Raji (cell line): ENCODE measurements around the gene FKBP4.
A peak's percentile ranks its signal among the peaks of the same experiment; 100 is the strongest.

Experiments
- POLR2A ChIP-seq: IDR thresholded peaks from 2 replicates; pipeline ENCODE4 v1.6.1; 2011; ENCODE audit warnings: low read depth, low read length, control low read depth; ENCODE audit not compliant: insufficient read depth

Gene FKBP4

GRCh38 chr12:2769866-2770533 is 24.8 kb upstream of the FKBP4 start:
- no peak for TF ChIP-seq POLR2A

DNA sequence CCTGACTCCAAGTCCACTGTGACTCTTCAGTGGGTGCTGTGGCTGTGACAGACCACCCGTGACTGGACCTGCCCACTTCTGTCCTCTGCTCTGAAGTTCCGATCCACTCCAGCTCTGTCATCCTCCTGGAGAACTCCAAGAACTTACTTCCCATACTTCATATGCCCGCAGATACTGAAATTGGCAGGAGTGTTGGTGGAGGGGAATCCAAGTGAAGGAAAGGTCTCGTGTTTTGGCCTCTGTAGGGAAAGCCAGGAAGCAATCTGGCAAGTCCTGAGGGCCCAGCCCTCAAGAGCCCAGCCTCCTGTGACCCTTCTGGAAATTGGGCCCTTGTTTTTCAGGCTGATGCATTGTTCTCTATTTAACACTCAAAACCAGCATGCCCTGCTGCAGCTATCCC is 22.4 kb upstream of the FKBP4 start:
- TF ChIP-seq POLR2A = no peak

GRCh38 chr12:2773199-2773875 is 21.4 kb upstream of the FKBP4 start:
- no peak for TF ChIP-seq POLR2A

DNA sequence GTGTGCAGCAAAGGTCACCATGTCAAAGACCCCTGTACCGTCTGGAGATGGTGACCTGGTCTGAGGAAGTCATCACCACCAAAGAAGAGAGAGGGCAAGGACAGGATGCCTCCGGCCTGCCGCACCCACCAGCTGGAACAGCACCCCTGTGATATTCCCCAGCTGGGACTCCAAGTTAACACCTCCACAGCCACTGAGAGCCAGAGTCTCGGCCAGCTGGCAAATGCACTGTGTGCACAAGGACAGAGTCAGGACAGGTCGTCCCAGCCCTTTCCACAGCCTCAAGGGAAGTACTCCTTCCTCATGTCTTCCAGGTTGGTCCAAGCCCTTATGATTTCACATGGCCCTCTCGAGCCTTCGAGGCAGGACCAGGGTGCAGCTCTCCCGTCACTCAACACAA is 19.3 kb upstream of the FKBP4 start:
- no peak for TF ChIP-seq POLR2A

GRCh38 chr12:2776129-2776806 is 18.5 kb upstream of the FKBP4 start:
- TF ChIP-seq POLR2A = no peak

GRCh38 chr12:2779281-2779680 is 15.5 kb upstream of the FKBP4 start:
- TF ChIP-seq POLR2A = no peak

DNA sequence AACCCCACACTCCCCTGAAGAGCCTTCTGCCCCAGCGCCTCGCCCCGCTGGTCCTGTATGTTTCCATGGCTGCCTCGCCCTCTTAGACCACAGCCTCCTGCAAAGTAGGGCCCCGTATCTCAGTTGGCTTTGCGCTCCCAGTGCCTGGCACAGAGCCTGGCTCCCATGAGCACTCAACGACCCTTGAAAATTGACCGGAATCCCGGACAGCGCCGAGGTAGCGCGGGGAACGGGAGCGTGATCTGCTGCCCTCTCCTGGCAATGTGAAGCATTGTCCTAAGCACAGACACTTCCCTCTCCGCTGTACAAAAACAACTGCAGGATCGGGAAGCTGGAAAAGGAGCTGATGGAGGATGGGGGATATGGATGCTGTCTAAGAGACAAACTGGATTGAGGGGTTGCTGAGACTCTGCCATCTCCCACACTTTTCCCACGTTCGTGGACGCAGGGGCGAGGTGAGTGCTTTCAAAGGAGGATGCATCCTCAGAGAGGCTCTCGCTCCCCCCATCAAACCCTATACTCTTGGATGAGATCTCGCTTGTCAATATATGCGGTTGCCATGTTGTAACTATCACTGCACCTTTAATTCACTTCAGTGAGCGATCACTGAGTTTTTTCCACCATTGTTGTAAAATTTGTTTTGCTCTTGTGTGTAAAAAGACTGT is 10.7 kb upstream of the FKBP4 start:
- TF ChIP-seq POLR2A = no peak

DNA sequence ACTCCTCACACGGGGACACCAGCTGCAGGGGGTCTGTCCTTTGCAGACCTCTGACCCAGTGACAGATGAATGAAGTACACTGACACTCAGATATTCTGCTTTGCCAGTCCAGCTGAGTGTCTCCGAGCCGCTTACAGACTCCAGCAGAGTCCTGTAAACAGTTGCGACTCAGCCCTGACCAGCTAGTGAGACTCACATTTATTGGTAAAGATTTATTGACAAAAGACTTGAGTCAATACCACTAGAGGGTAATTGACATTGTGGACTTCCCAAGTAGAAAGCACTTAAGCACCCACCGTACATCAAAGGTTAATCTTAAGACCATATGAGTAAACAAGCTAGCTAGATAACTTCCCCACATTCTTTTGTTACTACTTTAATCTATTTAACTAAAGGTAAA is 9.8 kb upstream of the FKBP4 start:
- no peak for TF ChIP-seq POLR2A

DNA sequence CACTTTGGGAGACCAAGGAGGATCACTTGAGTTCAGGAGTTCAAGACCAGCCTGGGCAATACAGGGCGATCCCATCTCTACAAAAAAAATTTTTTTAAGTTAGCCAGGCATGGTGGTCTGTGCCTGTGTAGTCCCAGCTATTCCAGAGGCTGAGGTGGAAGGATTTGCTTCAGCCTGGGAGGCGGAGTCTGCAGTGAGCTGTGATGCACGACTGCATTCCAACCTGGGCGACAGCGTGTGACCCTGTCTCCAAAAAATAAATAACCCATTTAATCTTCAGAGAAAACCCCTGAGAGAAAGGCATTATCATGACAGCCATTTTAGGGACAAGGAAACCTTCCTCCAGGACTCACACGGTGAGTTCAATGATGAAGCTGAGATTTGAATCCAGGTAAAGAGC is 3.7 kb upstream of the FKBP4 start:
- TF ChIP-seq POLR2A = no peak

GRCh38 chr12:2792671-2793500 is 1.9 kb upstream of the FKBP4 start:
- no peak for TF ChIP-seq POLR2A

DNA sequence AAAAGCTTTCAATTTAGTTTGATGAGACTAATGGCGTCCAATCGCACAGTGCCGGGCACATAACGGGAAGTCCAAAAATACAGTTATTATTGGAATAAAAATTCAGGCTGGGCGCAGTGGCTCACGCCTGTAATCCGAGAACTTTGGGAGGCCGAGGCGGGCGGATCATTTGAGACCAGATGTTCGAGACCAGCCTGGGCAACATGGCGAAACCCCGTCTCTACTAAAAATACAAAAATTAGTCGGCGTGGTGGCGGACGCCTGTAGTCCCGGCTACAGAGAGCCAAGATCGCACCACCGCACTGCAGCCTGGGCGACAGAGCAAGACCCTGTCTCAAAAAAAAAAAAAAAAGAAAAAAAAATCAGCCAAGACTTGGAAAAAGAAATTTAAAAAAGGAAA is 1.2 kb upstream of the FKBP4 start:
- TF ChIP-seq POLR2A = no peak

DNA sequence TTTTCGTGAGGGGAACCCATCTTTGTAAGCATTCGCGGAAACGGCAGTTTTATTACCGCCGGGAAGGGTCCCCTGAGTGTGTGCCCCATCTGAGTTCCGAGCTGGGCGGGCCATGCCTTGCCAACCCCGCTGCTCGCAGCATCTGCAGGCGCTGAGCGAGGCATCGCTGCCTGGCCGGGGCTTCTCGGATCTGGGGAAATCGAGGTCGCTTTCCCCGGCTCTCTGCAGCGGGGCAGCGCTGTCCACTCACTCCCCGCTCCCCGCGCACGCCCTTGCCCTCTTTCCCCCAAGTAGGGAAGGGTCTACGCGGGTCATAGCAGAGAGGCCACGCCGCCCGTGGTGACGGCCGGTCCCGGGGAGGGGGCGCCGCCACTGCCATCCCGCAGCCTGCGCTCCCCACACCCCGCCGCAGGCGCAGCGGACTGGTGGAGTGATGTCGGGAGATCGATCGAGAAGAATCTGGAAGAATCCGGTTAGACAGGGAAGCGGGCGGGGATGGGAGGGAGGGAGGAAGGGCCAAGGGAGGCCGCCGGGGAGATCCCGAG is 507 bp upstream of the FKBP4 start:
- no peak for TF ChIP-seq POLR2A

DNA sequence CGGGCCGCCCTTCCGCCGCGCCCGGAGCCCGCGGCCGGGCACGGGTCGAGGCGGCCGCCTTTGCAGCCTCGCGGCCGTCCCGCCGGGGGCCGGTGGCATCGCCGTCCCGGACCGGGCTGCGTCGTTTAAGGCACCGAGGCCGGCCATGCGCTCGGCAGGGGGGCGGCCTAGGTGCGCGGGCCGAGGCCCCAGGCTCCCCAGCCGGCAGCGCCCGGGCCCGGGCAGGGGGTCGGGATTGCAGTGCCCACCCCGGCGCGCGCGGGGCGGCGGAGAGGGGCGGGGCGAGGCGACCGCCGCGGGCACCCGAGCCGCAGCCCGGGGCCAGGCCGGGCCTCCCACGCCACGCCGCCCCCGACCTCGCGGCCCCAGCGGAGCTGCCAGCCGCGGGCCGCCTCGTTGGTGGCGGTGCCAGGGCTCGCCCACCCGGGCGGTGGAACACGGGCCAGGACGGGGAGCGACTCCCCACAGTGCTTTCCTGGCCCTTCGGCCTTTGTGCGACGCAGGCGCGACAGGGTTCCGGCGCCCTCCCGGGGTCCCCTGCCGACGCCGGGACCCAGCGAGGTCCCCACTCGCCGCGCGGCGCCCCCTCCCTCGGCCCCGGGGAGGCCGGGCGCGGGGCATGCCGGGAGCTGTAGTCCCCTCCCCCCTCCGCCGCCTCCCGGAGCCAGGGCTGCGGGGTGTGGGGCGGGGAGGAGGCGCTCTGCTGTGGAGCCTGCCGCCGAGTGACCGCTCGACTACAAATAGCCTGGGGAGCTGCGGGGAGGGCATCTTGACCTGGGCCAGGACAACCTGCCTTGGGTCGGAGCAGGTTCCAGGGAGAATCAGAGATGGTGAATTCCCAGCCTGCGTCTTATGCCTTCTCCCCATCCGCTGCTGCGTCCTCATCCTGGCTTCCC is 769 bp downstream of the FKBP4 start:
- TF ChIP-seq POLR2A = peak; percentile 62
